NCI-H128 (cell line): ENCODE results near the gene SDK2.
"Not testable (repeated sequence)": the region's sequence is repeated elsewhere in the genome, so short reads cannot be mapped to it uniquely, and the experiment has no call there.

Experiments
- DNase-seq: peaks from one replicate; lab custom pipeline; 2025; ENCODE audit not compliant: unreplicated experiment; lab: John Stamatoyannopoulos, UW

The SDK2 gene

GRCh38 chr17:73313526-73314127, 330.6 kb downstream of the SDK2 start:
- no peak for DNase-seq

- not testable (repeated sequence) for DNase-seq
These were observed 331.4 kb downstream of the SDK2 start for GRCh38 chr17:73312887-73313286.

- DNase-seq: peak; percentile 62
These were observed 332.2 kb downstream of the SDK2 start, which contains the start of gene CDC42EP4 for GRCh38 chr17:73311781-73312641. TSS of gene CDC42EP4 (minus strand) at chr17:73312001. CDS start at chr17:73286500, 25,501 bp downstream.

- DNase-seq: no peak
These were observed 332.8 kb downstream of the SDK2 start for GRCh38 chr17:73311428-73311780.

GRCh38 chr17:73309727-73310596, 334.3 kb downstream of the SDK2 start:
- DNase-seq: no peak

GRCh38 chr17:73308959-73309358, 335.3 kb downstream of the SDK2 start:
- not testable (repeated sequence) for DNase-seq

GRCh38 chr17:73308017-73308823, 336.0 kb downstream of the SDK2 start:
- no peak for DNase-seq

- no peak for DNase-seq
These were observed 337.1 kb downstream of the SDK2 start for GRCh38 chr17:73307130-73307529.

- DNase-seq: no peak
These were observed 338.1 kb downstream of the SDK2 start for GRCh38 chr17:73305845-73306836.

- peak; percentile 15 for DNase-seq
These were observed 339.1 kb downstream of the SDK2 start for GRCh38 chr17:73304971-73305812.

GRCh38 chr17:73304438-73304837, 339.8 kb downstream of the SDK2 start:
- no peak for DNase-seq

GRCh38 chr17:73302189-73302588, 342.1 kb downstream of the SDK2 start:
- no peak for DNase-seq

- DNase-seq: no peak
These were observed 342.9 kb downstream of the SDK2 start for GRCh38 chr17:73301369-73301768.

- no peak for DNase-seq
These were observed 343.9 kb downstream of the SDK2 start for GRCh38 chr17:73300392-73300791.

GRCh38 chr17:73297934-73298861, 346.0 kb downstream of the SDK2 start:
- DNase-seq: no peak

GRCh38 chr17:73293480-73293911, 350.7 kb downstream of the SDK2 start:
- no peak for DNase-seq

GRCh38 chr17:73293031-73293430, 351.2 kb downstream of the SDK2 start:
- DNase-seq: no peak
